A549 (cell line): ENCODE measurements around the gene KRT36.

Source experiments
- POLR2A ChIP-seq: IDR thresholded peaks from 2 replicates; pipeline ENCODE4 v1.6.1; 2012; ENCODE audit warnings: mild to moderate bottlenecking, low read length
- TF ChIP-seq, protein P1 (sequence below): fragments of 150-350 bp; IDR thresholded peaks from 2 replicates; pipeline ENCODE4 v1.6.1; 2014; ENCODE audit warnings: low read depth, mild to moderate bottlenecking, low read length

GRCh38 chr17:41456204-41456603 is 33.5 kb downstream of the KRT36 start:
- TF ChIP-seq, protein P1, sequence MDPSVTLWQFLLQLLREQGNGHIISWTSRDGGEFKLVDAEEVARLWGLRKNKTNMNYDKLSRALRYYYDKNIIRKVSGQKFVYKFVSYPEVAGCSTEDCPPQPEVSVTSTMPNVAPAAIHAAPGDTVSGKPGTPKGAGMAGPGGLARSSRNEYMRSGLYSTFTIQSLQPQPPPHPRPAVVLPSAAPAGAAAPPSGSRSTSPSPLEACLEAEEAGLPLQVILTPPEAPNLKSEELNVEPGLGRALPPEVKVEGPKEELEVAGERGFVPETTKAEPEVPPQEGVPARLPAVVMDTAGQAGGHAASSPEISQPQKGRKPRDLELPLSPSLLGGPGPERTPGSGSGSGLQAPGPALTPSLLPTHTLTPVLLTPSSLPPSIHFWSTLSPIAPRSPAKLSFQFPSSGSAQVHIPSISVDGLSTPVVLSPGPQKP = no peak
- TF ChIP-seq POLR2A = no peak
